PC-3 (cell line): ENCODE data around the gene ICAM4. TPM values are rescaled to one million over a fixed set of nuclear protein-coding genes. Genes with fewer than 3 reads are reported as not detected.

Source experiments
- ATAC-seq: fragments of 200-7000 bp; cut with Tn5 transposase; 2 replicates; pipeline ENCODE4 v1.9.1; 2020; ENCODE audit warnings: mild to moderate bottlenecking, moderate library complexity
- BruUV-seq: library from RNA; stranded (reverse); fragments of 400-500 nt; replicated peaks from 2 replicates; lab custom pipeline; 2021; lab: Mats Ljungman, UMichigan
- CTCF ChIA-PET: fragments of 300-600 bp; sonication (Branson Sonifier 250); formaldehyde crosslinking; loops from one replicate; lab custom pipeline; 2022; ENCODE audit warnings: antibody characterized with exemption; lab: Charles Lee
- POLR2A ChIA-PET: fragments of 300-600 bp; sonication (Branson Sonifier 250); formaldehyde crosslinking; loops from one replicate; lab custom pipeline; 2022; ENCODE audit warnings: antibody characterized with exemption; ENCODE audit not compliant: unreplicated experiment; lab: Charles Lee
- DNase-seq: peaks from one replicate; pipeline ENCODE4 v3.0.0-alpha.2; 2015
- H2AFZ ChIP-seq: fragments of 300-600 bp; sonication (generic); 2 replicates; pipeline ENCODE4 v1.6.0; 2016; ENCODE audit warnings: antibody characterized with exemption, low read length
- H3F3A ChIP-seq: fragments of 300-600 bp; sonication (generic); one replicate; pipeline ENCODE4 v1.6.0; 2017; ENCODE audit warnings: antibody characterized with exemption, low read length, control low read depth, mild to moderate bottlenecking; ENCODE audit not compliant: unreplicated experiment
- H3K27ac ChIP-seq: fragments of 300-600 bp; sonication (generic); 2 replicates; pipeline ENCODE4 v1.5.1; 2016; ENCODE audit warnings: mild to moderate bottlenecking, low read length
- H3K27me3 ChIP-seq: fragments of 300-600 bp; sonication (generic); 2 replicates; pipeline ENCODE4 v1.6.1; 2016; ENCODE audit warnings: low read length, mixed read lengths
- H3K36me3 ChIP-seq: fragments of 300-600 bp; sonication (generic); 2 replicates; pipeline ENCODE4 v1.6.1; 2016; ENCODE audit warnings: low read depth, mixed run types, low read length, mixed read lengths
- H3K4me1 ChIP-seq: fragments of 300-600 bp; sonication (generic); 2 replicates; pipeline ENCODE4 v1.5.1; 2016; ENCODE audit warnings: low read length; ENCODE audit not compliant: insufficient read depth
- H3K4me2 ChIP-seq: fragments of 300-600 bp; sonication (generic); 2 replicates; pipeline ENCODE4 v1.6.0; 2016; ENCODE audit warnings: low read length
- H3K4me3 ChIP-seq: fragments of 300-600 bp; sonication (generic); 2 replicates; pipeline ENCODE4 v1.5.1; 2016; ENCODE audit warnings: mild to moderate bottlenecking, low read length, mixed read lengths
- H3K79me2 ChIP-seq: fragments of 300-600 bp; sonication (generic); 2 replicates; pipeline ENCODE4 v1.6.1; 2017; ENCODE audit warnings: low read length, mixed read lengths
- H3K9ac ChIP-seq: fragments of 300-600 bp; sonication (generic); 2 replicates; pipeline ENCODE4 v1.6.0; 2016; ENCODE audit warnings: mild to moderate bottlenecking, low read length
- H3K9me2 ChIP-seq: fragments of 300-600 bp; sonication (generic); replicated peaks from 2 replicates; pipeline ENCODE4 v1.6.1; 2016; ENCODE audit warnings: mixed run types, low read length, mixed read lengths
- H3K9me3 ChIP-seq: fragments of 300-600 bp; sonication (generic); 2 replicates; pipeline ENCODE4 v1.6.1; 2016; ENCODE audit warnings: low read length, mixed read lengths
- H4K20me1 ChIP-seq: fragments of 300-600 bp; sonication (generic); 2 replicates; pipeline ENCODE4 v1.6.1; 2016; ENCODE audit warnings: low read length, mixed read lengths
- EZH2 ChIP-seq: fragments of 300-600 bp; sonication (generic); IDR thresholded peaks from one replicate; pipeline ENCODE4 v1.6.1; 2017; ENCODE audit warnings: antibody characterized with exemption, mild to moderate bottlenecking, low read length; ENCODE audit not compliant: unreplicated experiment
- EZH2phosphoT487 ChIP-seq: fragments of 300-600 bp; sonication (generic); IDR thresholded peaks from 2 replicates; pipeline ENCODE4 v1.6.1; 2018; ENCODE audit warnings: mild to moderate bottlenecking, antibody characterized with exemption, low read length, borderline replicate concordance
- intact Hi-C: fragments of 100-400 bp; cut with micrococcal nuclease; formaldehyde crosslinking; loops from 2 replicates; pipeline ENCODE4 v1.9.0; 2023
- total RNA-seq: library from RNA; depleted of rRNA; stranded (reverse); fragments of >200 nt; gene quantifications from 2 replicates; pipeline ENCODE4 v1.2.3, GENCODE V29; 2014
- TF ChIP-seq, protein P1 (sequence below): fragments of 300-600 bp; sonication (generic); conservative IDR thresholded peaks from 2 replicates; pipeline ENCODE4 v1.5.1; 2017; ENCODE audit warnings: antibody characterized with exemption, low read depth, mild to moderate bottlenecking, low read length

Gene ICAM4
- total RNA-seq, 1 experiment from 2014 or later: not detected

GRCh38 chr19:10277795-10278589 lies 8.8 kb upstream of the ICAM4 start:
- Histone ChIP-seq H4K20me1 (no peaks in the 10 kb centered on the region), H3K27me3 (no peaks in the 10 kb centered on the region), H3F3A (no peaks in the 10 kb centered on the region), H3K36me3 (no peaks in the 10 kb centered on the region), H3K4me1 (peaks cover 1% of the 10 kb centered on the region), H3K4me3 (no peak overlapping the region), H3K79me2 (no peaks in the 10 kb centered on the region), H2AFZ (no peak overlapping the region), H3K27ac (no peak overlapping the region), H3K4me2 (no peak overlapping the region), H3K9me2 (no peaks in the 10 kb centered on the region), H3K9me3 (no peaks in the 10 kb centered on the region), H3K9ac (no peak overlapping the region)
- ATAC-seq (no peak), DNase-seq (no peak)
- ChIA-PET POLR2A (no interaction called here), CTCF (no interaction called here)
- TF ChIP-seq, protein P1, sequence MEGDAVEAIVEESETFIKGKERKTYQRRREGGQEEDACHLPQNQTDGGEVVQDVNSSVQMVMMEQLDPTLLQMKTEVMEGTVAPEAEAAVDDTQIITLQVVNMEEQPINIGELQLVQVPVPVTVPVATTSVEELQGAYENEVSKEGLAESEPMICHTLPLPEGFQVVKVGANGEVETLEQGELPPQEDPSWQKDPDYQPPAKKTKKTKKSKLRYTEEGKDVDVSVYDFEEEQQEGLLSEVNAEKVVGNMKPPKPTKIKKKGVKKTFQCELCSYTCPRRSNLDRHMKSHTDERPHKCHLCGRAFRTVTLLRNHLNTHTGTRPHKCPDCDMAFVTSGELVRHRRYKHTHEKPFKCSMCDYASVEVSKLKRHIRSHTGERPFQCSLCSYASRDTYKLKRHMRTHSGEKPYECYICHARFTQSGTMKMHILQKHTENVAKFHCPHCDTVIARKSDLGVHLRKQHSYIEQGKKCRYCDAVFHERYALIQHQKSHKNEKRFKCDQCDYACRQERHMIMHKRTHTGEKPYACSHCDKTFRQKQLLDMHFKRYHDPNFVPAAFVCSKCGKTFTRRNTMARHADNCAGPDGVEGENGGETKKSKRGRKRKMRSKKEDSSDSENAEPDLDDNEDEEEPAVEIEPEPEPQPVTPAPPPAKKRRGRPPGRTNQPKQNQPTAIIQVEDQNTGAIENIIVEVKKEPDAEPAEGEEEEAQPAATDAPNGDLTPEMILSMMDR: no peak
- TF ChIP-seq EZH2: no peak
- no peak for TF ChIP-seq EZH2phosphoT487
- intact Hi-C loops: no loop called here
- BruUV-seq: no TSS peak

- Histone ChIP-seq H3F3A (no peaks in the 10 kb centered on the region), H3K36me3 (no peaks in the 10 kb centered on the region), H2AFZ (no peak overlapping the region), H3K4me3 (no peak overlapping the region), H3K79me2 (no peaks in the 10 kb centered on the region), H3K9me2 (no peaks in the 10 kb centered on the region), H3K4me2 (no peak overlapping the region), H3K9ac (no peak overlapping the region), H3K27ac (no peak overlapping the region), H3K9me3 (no peaks in the 10 kb centered on the region), H3K4me1 (peaks cover 7% of the 10 kb centered on the region), H4K20me1 (no peaks in the 10 kb centered on the region), H3K27me3 (no peaks in the 10 kb centered on the region)
- TF ChIP-seq, protein P1: no peak
- TF ChIP-seq EZH2 (no peak), EZH2phosphoT487 (no peak)
- POLR2A ChIA-PET: no interaction called here
- no peak for DNase-seq
- no TSS peak for BruUV-seq
- intact Hi-C loops: no loop called here
- no peak for ATAC-seq
- CTCF ChIA-PET: no interaction called here
Observed at GRCh38 chr19:10278935-10279334, 7.8 kb upstream of the ICAM4 start.
